ENCODE results near the gene NKD2. TPM values are rescaled to one million over a fixed set of nuclear protein-coding genes. Genes with fewer than 3 reads are reported as not detected.

The NKD2 gene
- polyA plus RNA-seq, 1 of the 3 experiments (the other 2 are of a cell fraction), result not detected

DNA sequence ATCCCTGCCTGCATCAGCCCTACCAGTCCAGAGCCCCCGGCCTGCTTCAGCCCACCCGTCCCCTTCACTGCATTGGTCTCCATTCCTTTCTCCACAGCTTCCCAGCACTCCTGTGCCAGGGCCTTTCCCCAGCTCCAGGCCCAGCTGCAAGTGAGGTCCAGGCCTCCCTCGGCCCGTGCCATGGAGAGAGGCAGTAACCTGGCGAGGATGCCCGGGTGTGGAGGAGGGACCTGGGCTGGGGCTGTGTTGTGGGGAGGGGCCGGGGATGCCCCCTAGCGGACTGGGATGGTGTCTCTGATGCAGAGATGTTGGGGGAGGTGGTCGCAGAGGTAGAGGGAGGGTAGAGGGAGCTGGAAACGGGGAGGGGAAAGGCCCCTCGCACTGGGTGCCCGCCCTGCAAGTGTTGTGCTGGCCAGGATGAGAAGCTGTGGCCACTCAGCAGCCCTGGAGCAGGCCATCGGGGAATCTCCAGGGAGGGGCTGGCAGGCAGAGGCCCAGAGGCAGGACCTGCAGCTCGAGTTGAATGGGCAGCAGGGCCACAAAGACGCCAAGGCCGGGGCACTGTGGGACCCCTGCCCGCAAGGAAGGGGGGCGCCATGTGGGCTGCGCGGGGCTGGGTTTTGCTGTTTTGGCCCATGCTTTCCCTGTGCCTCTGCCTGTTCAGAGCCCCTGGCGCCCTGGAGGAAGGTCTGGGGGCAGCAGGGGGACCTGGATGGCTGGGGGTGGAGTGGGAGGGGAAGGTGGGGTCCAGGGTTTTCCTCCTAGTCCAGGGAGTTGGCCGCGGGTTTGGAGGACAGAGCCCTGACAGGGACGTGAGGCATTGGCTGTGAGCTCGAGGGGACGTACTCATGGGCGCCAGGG is 26.0 kb upstream of the NKD2 start:
- H3K9ac ChIP-seq, result no peak overlapping the region
- no peak overlapping the region for H3K4me2 ChIP-seq
- H3K27me3 ChIP-seq (ENCODE audit: insufficient read depth), result peaks cover 6% of the 10 kb centered on the region; the same call in 1 of the 2 replicates
- H3K4me1 ChIP-seq (ENCODE audit: control insufficient read depth in 1 of 2, insufficient read depth in 2 of 2, low read depth in 1 of 2, low read length in 1 of 2), result peaks cover 0 to 5% of the 10 kb centered on the region in 2 experiments; a peak in 1 of 4 replicates
- peak; percentile 63 for DNase-seq
- H4K20me1 ChIP-seq (ENCODE audit: insufficient read depth), result no peaks in the 10 kb centered on the region
- ChIA-PET CTCF (no interaction called here), POLR2A (no interaction called here)
- TF ChIP-seq, protein P1, sequence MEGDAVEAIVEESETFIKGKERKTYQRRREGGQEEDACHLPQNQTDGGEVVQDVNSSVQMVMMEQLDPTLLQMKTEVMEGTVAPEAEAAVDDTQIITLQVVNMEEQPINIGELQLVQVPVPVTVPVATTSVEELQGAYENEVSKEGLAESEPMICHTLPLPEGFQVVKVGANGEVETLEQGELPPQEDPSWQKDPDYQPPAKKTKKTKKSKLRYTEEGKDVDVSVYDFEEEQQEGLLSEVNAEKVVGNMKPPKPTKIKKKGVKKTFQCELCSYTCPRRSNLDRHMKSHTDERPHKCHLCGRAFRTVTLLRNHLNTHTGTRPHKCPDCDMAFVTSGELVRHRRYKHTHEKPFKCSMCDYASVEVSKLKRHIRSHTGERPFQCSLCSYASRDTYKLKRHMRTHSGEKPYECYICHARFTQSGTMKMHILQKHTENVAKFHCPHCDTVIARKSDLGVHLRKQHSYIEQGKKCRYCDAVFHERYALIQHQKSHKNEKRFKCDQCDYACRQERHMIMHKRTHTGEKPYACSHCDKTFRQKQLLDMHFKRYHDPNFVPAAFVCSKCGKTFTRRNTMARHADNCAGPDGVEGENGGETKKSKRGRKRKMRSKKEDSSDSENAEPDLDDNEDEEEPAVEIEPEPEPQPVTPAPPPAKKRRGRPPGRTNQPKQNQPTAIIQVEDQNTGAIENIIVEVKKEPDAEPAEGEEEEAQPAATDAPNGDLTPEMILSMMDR (IDR thresholded peaks at IDR 0.05), result peak; percentile 28
- TF ChIP-seq, protein P2, sequence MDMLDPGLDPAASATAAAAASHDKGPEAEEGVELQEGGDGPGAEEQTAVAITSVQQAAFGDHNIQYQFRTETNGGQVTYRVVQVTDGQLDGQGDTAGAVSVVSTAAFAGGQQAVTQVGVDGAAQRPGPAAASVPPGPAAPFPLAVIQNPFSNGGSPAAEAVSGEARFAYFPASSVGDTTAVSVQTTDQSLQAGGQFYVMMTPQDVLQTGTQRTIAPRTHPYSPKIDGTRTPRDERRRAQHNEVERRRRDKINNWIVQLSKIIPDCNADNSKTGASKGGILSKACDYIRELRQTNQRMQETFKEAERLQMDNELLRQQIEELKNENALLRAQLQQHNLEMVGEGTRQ (IDR thresholded peaks at IDR 0.05; ENCODE audit: borderline replicate concordance, low read depth, low read length), result no peak
- no peaks in the 10 kb centered on the region for H3F3A ChIP-seq (replicated peaks; ENCODE audit: insufficient read depth)
- H3K27ac ChIP-seq (ENCODE audit: low read depth in 2 of 2, low read length in 1 of 2), result no peak overlapping the region
- no peaks in the 10 kb centered on the region for H3K9me2 ChIP-seq
- no peak overlapping the region for H3K4me3 ChIP-seq (ENCODE audit: low read depth in 2 of 2, low read length in 1 of 2)
- no peaks in the 10 kb centered on the region for H3K79me2 ChIP-seq (ENCODE audit: insufficient read depth)
- 69% methylated on average over 24 of the region's 27 CpGs for WGBS (ENCODE audit: low lambda C conversion rate)
- no peak overlapping the region for H2AFZ ChIP-seq (ENCODE audit: low read depth)
- H3K36me3 ChIP-seq (replicated peaks in 1 of 2; ENCODE audit: control insufficient read depth in 1 of 2, insufficient read depth in 2 of 2, low read length in 1 of 2), result no peaks in the 10 kb centered on the region
- H3K9me3 ChIP-seq, result no peaks in the 10 kb centered on the region; the same call in 1 of the 2 replicates

GRCh38 chr5:983238-983524 is 25.4 kb upstream of the NKD2 start:
- Histone ChIP-seq H3K9me2 (no peaks in the 10 kb centered on the region), H3K4me3 (ENCODE audit: low read depth in 2 of 2, low read length in 1 of 2) (no peak overlapping the region), H3K4me2 (no peak overlapping the region), H3K27ac (ENCODE audit: low read depth in 2 of 2, low read length in 1 of 2) (no peak overlapping the region), H3F3A (replicated peaks; ENCODE audit: insufficient read depth) (no peaks in the 10 kb centered on the region), H3K36me3 (replicated peaks in 1 of 2; ENCODE audit: control insufficient read depth in 1 of 2, insufficient read depth in 2 of 2, low read length in 1 of 2) (no peaks in the 10 kb centered on the region), H3K27me3 (ENCODE audit: insufficient read depth) (peaks cover 6% of the 10 kb centered on the region; the same call in 1 of the 2 replicates), H3K9ac (no peak overlapping the region), H3K9me3 (no peaks in the 10 kb centered on the region; the same call in 1 of the 2 replicates), H3K79me2 (ENCODE audit: insufficient read depth) (no peaks in the 10 kb centered on the region), H2AFZ (ENCODE audit: low read depth) (no peak overlapping the region), H3K4me1 (ENCODE audit: control insufficient read depth in 1 of 2, insufficient read depth in 2 of 2, low read depth in 1 of 2, low read length in 1 of 2) (peaks cover 0 to under 1% of the 10 kb centered on the region in 2 experiments; a peak in 1 of 4 replicates), H4K20me1 (ENCODE audit: insufficient read depth) (no peaks in the 10 kb centered on the region)
- ChIA-PET CTCF (no interaction called here), POLR2A (no interaction called here)
- WGBS (ENCODE audit: low lambda C conversion rate), result 44% methylated on average over 3 of the region's 7 CpGs
- DNase-seq, result no peak
- TF ChIP-seq FOXM1 (IDR thresholded peaks at IDR 0.05; ENCODE audit: low read depth), result no peak
- TF ChIP-seq FOSL2 (IDR thresholded peaks at IDR 0.05; ENCODE audit: borderline replicate concordance, low read depth), result no peak
- TF ChIP-seq USF1 (IDR thresholded peaks at IDR 0.05; ENCODE audit: borderline replicate concordance, low read depth), result no peak
- no peak for TF ChIP-seq ELF1 (IDR thresholded peaks at IDR 0.05)
- TF ChIP-seq IRF3 (IDR thresholded peaks at IDR 0.05; ENCODE audit: low read depth, low read length), result no peak
- TF ChIP-seq, protein P3, sequence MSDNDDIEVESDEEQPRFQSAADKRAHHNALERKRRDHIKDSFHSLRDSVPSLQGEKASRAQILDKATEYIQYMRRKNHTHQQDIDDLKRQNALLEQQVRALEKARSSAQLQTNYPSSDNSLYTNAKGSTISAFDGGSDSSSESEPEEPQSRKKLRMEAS (IDR thresholded peaks at IDR 0.05; ENCODE audit: low read depth), result no peak
- TF ChIP-seq RFX5 (IDR thresholded peaks at IDR 0.05; ENCODE audit: low read length), result no peak
- no peak for TF ChIP-seq RCOR1 (IDR thresholded peaks at IDR 0.05; ENCODE audit: low read length)
- no peak for TF ChIP-seq SMC3 (IDR thresholded peaks at IDR 0.05; ENCODE audit: low read depth, low read length)
- TF ChIP-seq, protein P4, sequence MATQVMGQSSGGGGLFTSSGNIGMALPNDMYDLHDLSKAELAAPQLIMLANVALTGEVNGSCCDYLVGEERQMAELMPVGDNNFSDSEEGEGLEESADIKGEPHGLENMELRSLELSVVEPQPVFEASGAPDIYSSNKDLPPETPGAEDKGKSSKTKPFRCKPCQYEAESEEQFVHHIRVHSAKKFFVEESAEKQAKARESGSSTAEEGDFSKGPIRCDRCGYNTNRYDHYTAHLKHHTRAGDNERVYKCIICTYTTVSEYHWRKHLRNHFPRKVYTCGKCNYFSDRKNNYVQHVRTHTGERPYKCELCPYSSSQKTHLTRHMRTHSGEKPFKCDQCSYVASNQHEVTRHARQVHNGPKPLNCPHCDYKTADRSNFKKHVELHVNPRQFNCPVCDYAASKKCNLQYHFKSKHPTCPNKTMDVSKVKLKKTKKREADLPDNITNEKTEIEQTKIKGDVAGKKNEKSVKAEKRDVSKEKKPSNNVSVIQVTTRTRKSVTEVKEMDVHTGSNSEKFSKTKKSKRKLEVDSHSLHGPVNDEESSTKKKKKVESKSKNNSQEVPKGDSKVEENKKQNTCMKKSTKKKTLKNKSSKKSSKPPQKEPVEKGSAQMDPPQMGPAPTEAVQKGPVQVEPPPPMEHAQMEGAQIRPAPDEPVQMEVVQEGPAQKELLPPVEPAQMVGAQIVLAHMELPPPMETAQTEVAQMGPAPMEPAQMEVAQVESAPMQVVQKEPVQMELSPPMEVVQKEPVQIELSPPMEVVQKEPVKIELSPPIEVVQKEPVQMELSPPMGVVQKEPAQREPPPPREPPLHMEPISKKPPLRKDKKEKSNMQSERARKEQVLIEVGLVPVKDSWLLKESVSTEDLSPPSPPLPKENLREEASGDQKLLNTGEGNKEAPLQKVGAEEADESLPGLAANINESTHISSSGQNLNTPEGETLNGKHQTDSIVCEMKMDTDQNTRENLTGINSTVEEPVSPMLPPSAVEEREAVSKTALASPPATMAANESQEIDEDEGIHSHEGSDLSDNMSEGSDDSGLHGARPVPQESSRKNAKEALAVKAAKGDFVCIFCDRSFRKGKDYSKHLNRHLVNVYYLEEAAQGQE (IDR thresholded peaks at IDR 0.05; ENCODE audit: low read depth, low read length), result no peak
- no peak for TF ChIP-seq EP300 (IDR thresholded peaks at IDR 0.05; ENCODE audit: borderline replicate concordance in 1 of 2, low read depth in 1 of 2, low read length in 1 of 2)
- TF ChIP-seq NRF1 (IDR thresholded peaks at IDR 0.05; ENCODE audit: low read depth, low read length), result no peak
- no peak for TF ChIP-seq RAD21 (IDR thresholded peaks at IDR 0.05; ENCODE audit: low read length)
- no peak for TF ChIP-seq NFIC (IDR thresholded peaks at IDR 0.05; ENCODE audit: borderline replicate concordance)
- no peak for TF ChIP-seq CHD2 (IDR thresholded peaks at IDR 0.05; ENCODE audit: low read length, partially characterized antibody)
